ENCODE data around the gene OTOR.

GRCh38 chr20:16712511-16712947 lies 35.6 kb upstream of the OTOR start:
- TF ChIP-seq CTCF (IDR thresholded peaks at IDR 0.05) (no peak), EZH2 (IDR thresholded peaks at IDR 0.05) (no peak)

All from neural progenitor cell (in vitro differentiated cells).